ENCODE measurements around the gene MINDY4. TPM values are rescaled to one million over a fixed set of nuclear protein-coding genes. Genes with fewer than 3 reads are reported as not detected.

The MINDY4 gene
- total RNA-seq, 1 donor, result 10.5 TPM

- Histone ChIP-seq H3K36me3 (ENCODE audit: insufficient read depth, low read length) (peaks cover 27% of the 10 kb centered on the region), H3K79me2 (ENCODE audit: insufficient read depth, low read length) (no peaks in the 10 kb centered on the region), H2AFZ (ENCODE audit: low read length) (no peak overlapping the region), H4K20me1 (ENCODE audit: insufficient read depth, low read length) (peaks cover 6% of the 10 kb centered on the region), H3K4me2 (ENCODE audit: insufficient read depth, low read length) (no peak overlapping the region), H3K4me1 (ENCODE audit: insufficient read depth, low read length) (peaks cover 11% of the 10 kb centered on the region), H3K4me3 (ENCODE audit: insufficient read depth, low read length) (no peak overlapping the region), H3K9me3 (ENCODE audit: low read depth, low read length) (no peaks in the 10 kb centered on the region), H3K27me3 (ENCODE audit: insufficient read depth, low read length) (no peaks in the 10 kb centered on the region), H3K27ac (ENCODE audit: low read depth, low read length) (no peak overlapping the region)
- TF ChIP-seq CTCF (IDR thresholded peaks at IDR 0.05; ENCODE audit: extremely low read depth, low read depth, low read length), result no peak
- DNase-seq (ENCODE audit: insufficient read length, low spot score, missing footprints), result no peak
Observed at GRCh38 chr7:30780941-30781340, 9.7 kb downstream of the MINDY4 start.

GRCh38 chr7:30782690-30783089 is 11.5 kb downstream of the MINDY4 start:
- Histone ChIP-seq H2AFZ (ENCODE audit: low read length) (no peak overlapping the region), H3K79me2 (ENCODE audit: insufficient read depth, low read length) (no peaks in the 10 kb centered on the region), H3K4me3 (ENCODE audit: insufficient read depth, low read length) (no peak overlapping the region), H4K20me1 (ENCODE audit: insufficient read depth, low read length) (peaks cover 5% of the 10 kb centered on the region), H3K4me1 (ENCODE audit: insufficient read depth, low read length) (peaks cover 11% of the 10 kb centered on the region), H3K9me3 (ENCODE audit: low read depth, low read length) (no peaks in the 10 kb centered on the region), H3K36me3 (ENCODE audit: insufficient read depth, low read length) (peaks cover 29% of the 10 kb centered on the region), H3K4me2 (ENCODE audit: insufficient read depth, low read length) (no peak overlapping the region), H3K27me3 (ENCODE audit: insufficient read depth, low read length) (no peaks in the 10 kb centered on the region), H3K27ac (ENCODE audit: low read depth, low read length) (no peak overlapping the region)
- TF ChIP-seq CTCF (IDR thresholded peaks at IDR 0.05; ENCODE audit: extremely low read depth, low read depth, low read length), result no peak
- DNase-seq (ENCODE audit: insufficient read length, low spot score, missing footprints), result no peak

- no peak overlapping the region for H3K4me2 ChIP-seq (ENCODE audit: insufficient read depth, low read length)
- H3K79me2 ChIP-seq (ENCODE audit: insufficient read depth, low read length), result no peaks in the 10 kb centered on the region
Observed at GRCh38 chr7:30785786-30786185, 14.6 kb downstream of the MINDY4 start.

DNA sequence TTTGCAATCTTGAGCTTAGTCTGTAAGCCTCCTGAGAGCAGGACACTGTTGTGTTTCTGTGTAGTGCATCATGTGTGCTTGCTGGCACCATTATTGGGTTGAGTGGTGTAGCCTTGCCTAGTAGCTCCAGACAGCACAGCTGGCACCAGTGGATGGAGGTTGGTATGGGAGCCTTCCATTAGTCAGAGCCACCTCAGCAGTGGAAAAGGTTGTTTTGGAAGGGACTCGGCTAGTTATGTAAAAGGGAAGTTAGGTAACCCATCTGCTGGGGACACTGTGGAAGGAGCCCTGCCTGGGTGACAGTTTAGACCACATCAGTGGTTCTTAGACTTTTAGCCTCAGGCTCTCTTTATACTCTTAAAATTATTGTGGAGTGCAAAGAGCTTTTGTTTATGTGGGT is 16.3 kb downstream of the MINDY4 start:
- no peak for TF ChIP-seq CTCF (IDR thresholded peaks at IDR 0.05; ENCODE audit: extremely low read depth, low read depth, low read length)
- Histone ChIP-seq H3K36me3 (ENCODE audit: insufficient read depth, low read length) (peaks cover 13% of the 10 kb centered on the region), H4K20me1 (ENCODE audit: insufficient read depth, low read length) (no peaks in the 10 kb centered on the region), H3K4me1 (ENCODE audit: insufficient read depth, low read length) (peaks cover 15% of the 10 kb centered on the region), H3K27me3 (ENCODE audit: insufficient read depth, low read length) (no peaks in the 10 kb centered on the region), H3K79me2 (ENCODE audit: insufficient read depth, low read length) (no peaks in the 10 kb centered on the region), H3K9me3 (ENCODE audit: low read depth, low read length) (no peaks in the 10 kb centered on the region), H3K4me2 (ENCODE audit: insufficient read depth, low read length) (no peak overlapping the region), H2AFZ (ENCODE audit: low read length) (no peak overlapping the region), H3K4me3 (ENCODE audit: insufficient read depth, low read length) (no peak overlapping the region), H3K27ac (ENCODE audit: low read depth, low read length) (no peak overlapping the region)
- no peak for DNase-seq (ENCODE audit: insufficient read length, low spot score, missing footprints)

More at GRCh38 chr7:30785786-30786185, 14.6 kb downstream of the MINDY4 start:
- Histone ChIP-seq H4K20me1 (ENCODE audit: insufficient read depth, low read length) (no peaks in the 10 kb centered on the region), H3K36me3 (ENCODE audit: insufficient read depth, low read length) (peaks cover 19% of the 10 kb centered on the region), H2AFZ (ENCODE audit: low read length) (no peak overlapping the region), H3K4me1 (ENCODE audit: insufficient read depth, low read length) (peaks cover 15% of the 10 kb centered on the region), H3K27me3 (ENCODE audit: insufficient read depth, low read length) (no peaks in the 10 kb centered on the region), H3K27ac (ENCODE audit: low read depth, low read length) (no peak overlapping the region), H3K4me3 (ENCODE audit: insufficient read depth, low read length) (no peak overlapping the region), H3K9me3 (ENCODE audit: low read depth, low read length) (no peaks in the 10 kb centered on the region)
- DNase-seq (ENCODE audit: insufficient read length, low spot score, missing footprints), result no peak
- no peak for TF ChIP-seq CTCF (IDR thresholded peaks at IDR 0.05; ENCODE audit: extremely low read depth, low read depth, low read length)
